Activated CD8-positive, alpha-beta memory T cell treated with anti-CD3 and anti-CD28 coated beads, Interleukin-2, amount 50 U/mL, for 4 hours (primary cell): ENCODE data around the gene GAGE2A.
"Not testable (repeated sequence)": the region's sequence is repeated elsewhere in the genome, so short reads cannot be mapped to it uniquely, and the experiment has no call there.

Experiments used
- DNase-seq: peaks from one replicate; pipeline ENCODE4 v3.0.0-alpha.2; 2020

GAGE2A gene

GRCh38 chrX:49589196-49589595, at the start of gene GAGE2A:
TSS of gene GAGE2A (plus strand) at chrX:49589496. CDS start at chrX:49590651, 1,155 bp downstream.
- not testable (repeated sequence) for DNase-seq

- DNase-seq = not testable (repeated sequence)
Observed at GRCh38 chrX:49541433-49541832, 47.9 kb upstream of the GAGE2A start, which contains the start of gene GAGE12D. TSS of gene GAGE12D (plus strand) at chrX:49541733. CDS start at chrX:49542888, 1,155 bp downstream.

- DNase-seq = not testable (repeated sequence)
Observed at GRCh38 chrX:49550989-49551388, 38.3 kb upstream of the GAGE2A start, which contains the start of gene GAGE12E. TSS of gene GAGE12E (plus strand) at chrX:49551289. CDS start at chrX:49552444, 1,155 bp downstream.

- DNase-seq = not testable (repeated sequence)
Observed at GRCh38 chrX:49560542-49560941, 28.8 kb upstream of the GAGE2A start, which contains the start of gene GAGE12F. TSS of gene GAGE12F (plus strand) at chrX:49560842. CDS start at chrX:49561997, 1,155 bp downstream.

GRCh38 chrX:49568728-49569127, 20.6 kb upstream of the GAGE2A start:
- DNase-seq = peak; percentile 13

- not testable (repeated sequence) for DNase-seq
Observed at GRCh38 chrX:49569152-49569551, 20.1 kb upstream of the GAGE2A start.

GRCh38 chrX:49570100-49570499, 19.2 kb upstream of the GAGE2A start, which contains the start of gene GAGE12G:
TSS of gene GAGE12G (plus strand) at chrX:49570400. CDS start at chrX:49571555, 1,155 bp downstream.
- not testable (repeated sequence) for DNase-seq

- DNase-seq = not testable (repeated sequence)
Observed at GRCh38 chrX:49579649-49580048, 9.6 kb upstream of the GAGE2A start, which contains the start of gene GAGE12H. TSS of gene GAGE12H (plus strand) at chrX:49579949. CDS start at chrX:49581104, 1,155 bp downstream.

GRCh38 chrX:49589769-49590478, 628 bp downstream of the GAGE2A start:
- peak; percentile 15 for DNase-seq

GRCh38 chrX:49590488-49590887, 1.2 kb downstream of the GAGE2A start:
- DNase-seq = not testable (repeated sequence)

- DNase-seq = not testable (repeated sequence)
Observed at GRCh38 chrX:49598720-49599119, 9.4 kb downstream of the GAGE2A start, which contains the start of gene GAGE1. TSS of gene GAGE1 (plus strand) at chrX:49599020. CDS start at chrX:49600175, 1,155 bp downstream.

GRCh38 chrX:49610718-49611310, 21.5 kb downstream of the GAGE2A start:
- no peak for DNase-seq

- DNase-seq = no peak
Observed at GRCh38 chrX:49618574-49618973, 29.3 kb downstream of the GAGE2A start.

- DNase-seq = no peak
Observed at GRCh38 chrX:49627086-49627777, 37.9 kb downstream of the GAGE2A start.

GRCh38 chrX:49644991-49645637, 55.8 kb downstream of the GAGE2A start:
- DNase-seq = no peak
